HEK293 (cell line): ENCODE data around the gene SP2.

ENCODE experiments used
- ATF2 ChIP-seq: fragments of 450-650 bp; formaldehyde crosslinking; IDR thresholded peaks from 2 replicates; pipeline ENCODE4 v1.5.1; 2016; ENCODE audit warnings: missing biosample characterization, missing genetic modification characterization, low read depth
- BCL11A ChIP-seq: fragments of 450-650 bp; formaldehyde crosslinking; IDR thresholded peaks from 2 replicates; pipeline ENCODE4 v1.5.1; 2016; ENCODE audit warnings: low read depth, missing biosample characterization, missing genetic modification characterization
- EGR2 ChIP-seq: fragments of 450-650 bp; formaldehyde crosslinking; IDR thresholded peaks from 2 replicates; pipeline ENCODE4 v1.5.1; 2016; ENCODE audit warnings: low read depth, missing biosample characterization, missing genetic modification characterization
- HOXC10 ChIP-seq: sonication (generic); formaldehyde crosslinking; IDR thresholded peaks from 2 replicates; pipeline ENCODE4 v1.8.1; 2023; ENCODE audit warnings: mild to moderate bottlenecking, missing genetic modification reagents
- KLF9 ChIP-seq: fragments of 450-650 bp; formaldehyde crosslinking; IDR thresholded peaks from 2 replicates; pipeline ENCODE4 v1.5.1; 2016; ENCODE audit warnings: missing biosample characterization, missing genetic modification characterization, low read depth
- PBX3 ChIP-seq: sonication (generic); formaldehyde crosslinking; IDR thresholded peaks from 2 replicates; pipeline ENCODE4 v1.8.1; 2022; ENCODE audit warnings: mild to moderate bottlenecking, moderate library complexity, missing genetic modification reagents
- PRDM4 ChIP-seq: fragments of 450-650 bp; formaldehyde crosslinking; IDR thresholded peaks from 2 replicates; pipeline ENCODE4 v1.5.1; 2017; ENCODE audit warnings: missing biosample characterization, missing genetic modification characterization
- SETDB1 ChIP-seq: IDR thresholded peaks from one replicate; pipeline ENCODE4 v1.6.1; 2017; ENCODE audit warnings: mild to moderate bottlenecking, low read length, moderate library complexity, mixed read lengths; ENCODE audit not compliant: insufficient read length
- ZBTB11 ChIP-seq: fragments of 450-650 bp; formaldehyde crosslinking; conservative IDR thresholded peaks from 2 replicates; pipeline ENCODE4 v1.5.1; 2016; ENCODE audit warnings: low read depth, missing biosample characterization, missing genetic modification characterization
- ZBTB20 ChIP-seq: fragments of 450-650 bp; formaldehyde crosslinking; IDR thresholded peaks from 2 replicates; pipeline ENCODE4 v1.5.1; 2016; ENCODE audit warnings: missing biosample characterization, missing genetic modification characterization
- ZBTB21 ChIP-seq: fragments of 450-650 bp; formaldehyde crosslinking; IDR thresholded peaks from 2 replicates; pipeline ENCODE4 v1.5.1; 2017; ENCODE audit warnings: missing biosample characterization, missing genetic modification characterization
- ZBTB48 ChIP-seq: fragments of 450-650 bp; formaldehyde crosslinking; IDR thresholded peaks from 2 replicates; pipeline ENCODE4 v1.5.1; 2016; ENCODE audit warnings: missing biosample characterization, missing genetic modification characterization
- ZNF157 ChIP-seq: fragments of 450-650 bp; formaldehyde crosslinking; IDR thresholded peaks from 2 replicates; pipeline ENCODE4 v1.5.1; 2016; ENCODE audit warnings: missing biosample characterization, missing genetic modification characterization
- ZNF174 ChIP-seq: fragments of 450-650 bp; formaldehyde crosslinking; IDR thresholded peaks from 2 replicates; pipeline ENCODE4 v1.5.0; 2017; ENCODE audit warnings: missing biosample characterization, mild to moderate bottlenecking, missing genetic modification characterization
- ZNF175 ChIP-seq: fragments of 450-650 bp; formaldehyde crosslinking; IDR thresholded peaks from 2 replicates; pipeline ENCODE4 v1.5.1; 2016; ENCODE audit warnings: missing biosample characterization, missing genetic modification characterization
- ZNF184 ChIP-seq: fragments of 450-650 bp; IDR thresholded peaks from 2 replicates; pipeline ENCODE4 v1.5.1; 2018; ENCODE audit warnings: missing biosample characterization, mild to moderate bottlenecking, missing genetic modification characterization
- ZNF302 ChIP-seq: fragments of 450-650 bp; formaldehyde crosslinking; IDR thresholded peaks from 2 replicates; pipeline ENCODE4 v1.5.1; 2016; ENCODE audit warnings: missing biosample characterization, missing genetic modification characterization, low read depth
- ZNF391 ChIP-seq: fragments of 450-650 bp; formaldehyde crosslinking; IDR thresholded peaks from 2 replicates; pipeline ENCODE4 v1.5.1; 2016; ENCODE audit warnings: low read depth, missing biosample characterization, missing genetic modification characterization, borderline replicate concordance
- ZNF518A ChIP-seq: fragments of 450-650 bp; formaldehyde crosslinking; conservative IDR thresholded peaks from 2 replicates; pipeline ENCODE4 v1.5.1; 2016; ENCODE audit warnings: low read depth, missing biosample characterization, missing genetic modification characterization
- ZNF529 ChIP-seq: fragments of 450-650 bp; formaldehyde crosslinking; IDR thresholded peaks from 2 replicates; pipeline ENCODE4 v1.5.1; 2017; ENCODE audit warnings: missing genetic modification characterization, missing biosample characterization; ENCODE audit not compliant: insufficient replicate concordance
- ZNF549 ChIP-seq: fragments of 450-650 bp; IDR thresholded peaks from 2 replicates; pipeline ENCODE4 v1.5.1; 2018; ENCODE audit warnings: missing biosample characterization, missing genetic modification characterization, mild to moderate bottlenecking, inconsistent platforms, moderate library complexity
- ZNF558 ChIP-seq: fragments of 450-650 bp; formaldehyde crosslinking; IDR thresholded peaks from 2 replicates; pipeline ENCODE4 v1.5.1; 2016; ENCODE audit warnings: missing biosample characterization, missing genetic modification characterization
- ZNF629 ChIP-seq: fragments of 450-650 bp; formaldehyde crosslinking; IDR thresholded peaks from 2 replicates; pipeline ENCODE4 v1.5.1; 2017; ENCODE audit warnings: missing biosample characterization, missing genetic modification characterization

Gene SP2

GRCh38 chr17:47941246-47942095 lies 45.4 kb downstream of the SP2 start, which contains the start of gene PNPO (continued):
- no peak; the same call in 1 of the 2 replicates for TF ChIP-seq PBX3 (CRISPR knock-in tag)
- no peak; the same call in 1 of the 2 replicates for TF ChIP-seq ATF2 (tag by site-specific recombination)
- no peak for TF ChIP-seq PRDM4 (tag by site-specific recombination)
- TF ChIP-seq EGR2 (tag by site-specific recombination): no peak
- TF ChIP-seq ZNF549 (tag by site-specific recombination): no peak
- no peak for TF ChIP-seq ZNF529 (tag by site-specific recombination)
- peak; percentile 54; the same call in 1 of the 2 replicates for TF ChIP-seq ZBTB20 (tag by site-specific recombination)
- 0 out of 2 replicates have a peak, but pooled peaks have one; percentile 26 for TF ChIP-seq BCL11A
- no peak for TF ChIP-seq ZNF175
- TF ChIP-seq ZNF518A (tag by site-specific recombination): no peak; the same call in 1 of the 2 replicates
- TF ChIP-seq ZNF174 (tag by site-specific recombination): no peak
- no peak for TF ChIP-seq ZNF391 (tag by site-specific recombination)
- peak; percentile 36; the same call in 1 of the 2 replicates for TF ChIP-seq KLF9
- peak; percentile 63 for TF ChIP-seq ZBTB48 (tag by site-specific recombination)
- peak; percentile 94 for TF ChIP-seq ZBTB11 (tag by site-specific recombination)
- TF ChIP-seq HOXC10: no peak
- TF ChIP-seq ZBTB21 (tag by site-specific recombination): 0 out of 2 replicates have a peak, but pooled peaks have one; percentile 50
- TF ChIP-seq ZNF184 (tag by site-specific recombination): no peak
- no peak for TF ChIP-seq ZNF157 (tag by site-specific recombination)
- peak; percentile 70 for TF ChIP-seq SETDB1
- TF ChIP-seq ZNF629: peak; percentile 69; the same call in 1 of the 2 replicates
- no peak for TF ChIP-seq ZNF302 (tag by site-specific recombination)
- TF ChIP-seq ZNF558 (tag by site-specific recombination): no peak
